ENCODE data around the gene CDH4. TPM values are rescaled to one million over a fixed set of nuclear protein-coding genes. Genes with fewer than 3 reads are reported as not detected.

The CDH4 gene
- total RNA-seq, 1 experiment from 2014 or later, result not detected

GRCh38 chr20:61667056-61667792, 415.2 kb downstream of the CDH4 start:
- BruUV-seq (replicated peaks), result no TSS peak
- no peak overlapping the region for H2AFZ ChIP-seq
- no peak overlapping the region for H3K4me3 ChIP-seq
- H3K27ac ChIP-seq, result no peak overlapping the region
- no peaks in the 10 kb centered on the region for H3K9me3 ChIP-seq (ENCODE audit: insufficient read depth, low read depth)
- TF ChIP-seq EZH2 (IDR thresholded peaks at IDR 0.05; ENCODE audit: low read depth) (no peak), CTCF (conservative IDR thresholded peaks at IDR 0.05) (no peak)
- POLR2A ChIA-PET (ENCODE audit: unreplicated experiment), result no interaction called here
- peaks cover 86% of the 10 kb centered on the region for H3K27me3 ChIP-seq (ENCODE audit: insufficient read depth, low read depth)
- DNase-seq, result no peak
- no peaks in the 10 kb centered on the region for H3F3A ChIP-seq (ENCODE audit: insufficient read depth, low read depth)
- intact Hi-C loops (cut with micrococcal nuclease; ENCODE audit: unreplicated experiment), result no loop called here
- H3K79me2 ChIP-seq (ENCODE audit: low read depth), result no peaks in the 10 kb centered on the region
- H3K4me1 ChIP-seq (replicated peaks; ENCODE audit: insufficient read depth), result no peaks in the 10 kb centered on the region
- CTCF ChIA-PET, result no interaction called here
- no peaks in the 10 kb centered on the region for H4K20me1 ChIP-seq (ENCODE audit: insufficient read depth)
- H3K4me2 ChIP-seq, result no peak overlapping the region
- no peaks in the 10 kb centered on the region for H3K36me3 ChIP-seq (ENCODE audit: low read depth)
- H3K9me2 ChIP-seq (ENCODE audit: insufficient read depth), result no peaks in the 10 kb centered on the region

- Histone ChIP-seq H3K9me3 (ENCODE audit: insufficient read depth, low read depth) (no peaks in the 10 kb centered on the region), H3K9me2 (ENCODE audit: insufficient read depth) (no peaks in the 10 kb centered on the region), H2AFZ (no peak overlapping the region), H3K4me2 (no peak overlapping the region), H3K36me3 (ENCODE audit: low read depth) (no peaks in the 10 kb centered on the region), H3K27ac (no peak overlapping the region), H4K20me1 (ENCODE audit: insufficient read depth) (no peaks in the 10 kb centered on the region), H3K27me3 (ENCODE audit: insufficient read depth, low read depth) (peaks cover 86% of the 10 kb centered on the region), H3K4me1 (replicated peaks; ENCODE audit: insufficient read depth) (no peaks in the 10 kb centered on the region), H3K79me2 (ENCODE audit: low read depth) (no peaks in the 10 kb centered on the region), H3K4me3 (no peak overlapping the region), H3F3A (ENCODE audit: insufficient read depth, low read depth) (no peaks in the 10 kb centered on the region)
- POLR2A ChIA-PET (ENCODE audit: unreplicated experiment), result no interaction called here
- CTCF ChIA-PET, result no interaction called here
- no peak for DNase-seq
- TF ChIP-seq CTCF (conservative IDR thresholded peaks at IDR 0.05), result no peak
- no peak for TF ChIP-seq EZH2 (IDR thresholded peaks at IDR 0.05; ENCODE audit: low read depth)
- intact Hi-C loops (cut with micrococcal nuclease; ENCODE audit: unreplicated experiment), result no loop called here
- BruUV-seq (replicated peaks), result no TSS peak
Measured at GRCh38 chr20:61668065-61668650, 416.1 kb downstream of the CDH4 start.

GRCh38 chr20:61668771-61669503, 416.9 kb downstream of the CDH4 start:
- intact Hi-C loops (cut with micrococcal nuclease; ENCODE audit: unreplicated experiment), result no loop called here
- no peaks in the 10 kb centered on the region for H3K9me2 ChIP-seq (ENCODE audit: insufficient read depth)
- no peak for DNase-seq
- H2AFZ ChIP-seq, result no peak overlapping the region
- peaks cover 86% of the 10 kb centered on the region for H3K27me3 ChIP-seq (ENCODE audit: insufficient read depth, low read depth)
- no peaks in the 10 kb centered on the region for H4K20me1 ChIP-seq (ENCODE audit: insufficient read depth)
- CTCF ChIA-PET, result no interaction called here
- no TSS peak for BruUV-seq (replicated peaks)
- POLR2A ChIA-PET (ENCODE audit: unreplicated experiment), result no interaction called here
- H3F3A ChIP-seq (ENCODE audit: insufficient read depth, low read depth), result no peaks in the 10 kb centered on the region
- no peaks in the 10 kb centered on the region for H3K9me3 ChIP-seq (ENCODE audit: insufficient read depth, low read depth)
- no peaks in the 10 kb centered on the region for H3K79me2 ChIP-seq (ENCODE audit: low read depth)
- no peak overlapping the region for H3K4me2 ChIP-seq
- H3K27ac ChIP-seq, result no peak overlapping the region
- no peak for TF ChIP-seq CTCF (conservative IDR thresholded peaks at IDR 0.05)
- no peak for TF ChIP-seq EZH2 (IDR thresholded peaks at IDR 0.05; ENCODE audit: low read depth)
- no peaks in the 10 kb centered on the region for H3K36me3 ChIP-seq (ENCODE audit: low read depth)
- H3K4me1 ChIP-seq (replicated peaks; ENCODE audit: insufficient read depth), result no peaks in the 10 kb centered on the region
- H3K4me3 ChIP-seq, result no peak overlapping the region
